ENCODE data around the gene PNLIPRP1. TPM values are rescaled to one million over a fixed set of nuclear protein-coding genes. Genes with fewer than 3 reads are reported as not detected.

Gene PNLIPRP1
- total and polyA plus RNA-seq, 4 donors, result 0.94 to 1.5 (median 1.2) TPM

DNA sequence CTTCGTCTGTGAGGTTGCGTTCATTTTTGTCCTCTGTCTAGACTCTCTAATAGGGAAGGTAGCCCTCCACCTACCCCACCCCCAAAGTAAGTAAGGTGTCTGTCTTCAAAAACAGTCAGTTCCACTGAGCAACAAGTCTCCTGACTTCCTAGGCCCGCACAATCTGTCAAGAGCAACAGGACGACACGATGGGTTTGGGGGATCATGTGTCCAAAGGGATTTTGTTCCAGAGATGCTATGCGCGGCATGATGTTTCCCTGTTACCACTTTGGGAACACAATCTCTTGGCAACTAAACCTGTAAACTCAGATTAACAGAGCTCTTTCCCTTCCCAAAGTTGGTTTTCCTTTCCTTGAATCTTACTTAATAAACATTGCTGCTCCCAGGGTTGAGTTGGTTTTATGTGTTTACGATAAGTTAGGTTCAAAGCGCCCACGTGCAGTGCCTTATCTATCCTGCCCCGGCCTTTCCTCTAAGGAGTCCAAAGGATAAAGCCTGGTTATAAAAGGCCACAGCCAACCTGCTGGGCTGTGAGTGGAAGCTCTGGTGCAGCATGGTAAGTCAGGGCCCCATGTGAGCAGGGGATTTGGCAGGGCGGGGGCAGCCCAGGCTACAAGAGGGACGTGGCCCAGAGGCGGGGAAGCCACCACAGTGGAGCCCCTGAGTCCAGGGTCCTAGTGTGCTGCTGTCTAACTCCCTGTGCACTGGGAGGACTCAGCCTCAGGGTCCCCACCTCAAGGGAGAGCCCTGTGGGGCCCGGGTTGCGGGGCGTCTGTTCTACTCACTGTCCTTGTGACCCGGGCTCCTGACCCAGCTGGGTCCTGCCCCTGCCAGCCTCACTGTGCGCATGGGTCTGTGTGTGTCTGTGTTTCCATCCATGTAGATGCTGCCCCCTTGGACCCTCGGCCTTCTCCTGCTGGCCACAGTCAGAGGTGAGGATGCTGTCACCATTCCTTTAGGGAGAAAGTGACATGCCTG lies 30.0 kb downstream of the PNLIPRP1 start, which contains the start of gene PNLIPRP2:
Gene PNLIPRP2 (plus strand): TSS at position 531 of the 978 bp plus-strand sequence.
- H3K36me3 ChIP-seq (ENCODE audit: control insufficient read depth in 1 of 2, insufficient read depth in 2 of 2, low read length in 1 of 2), result no peaks in the 10 kb centered on the region
- WGBS, 2 donors, result 80% methylated on average over 20 of the region's 20 CpGs
- H3K4me1 ChIP-seq (ENCODE audit: control insufficient read depth in 1 of 2, insufficient read depth in 2 of 2, low read length in 2 of 2), result no peaks in the 10 kb centered on the region
- no peaks in the 10 kb centered on the region for H3K9me3 ChIP-seq (ENCODE audit: control insufficient read depth, low read length)
- intact Hi-C loops (cut with DNase I), result no loop called here
- H3K4me3 ChIP-seq (ENCODE audit: low read length in 2 of 2), result no peak within 1 kb of the TSS
- no peak within 1 kb of the TSS for H3K27ac ChIP-seq (ENCODE audit: low read depth in 1 of 2, low read length in 2 of 2)
- DNase-seq (no peak), ATAC-seq (ENCODE audit: low FRiP score) (peak; percentile 25)
- no peaks in the 10 kb centered on the region for H3K27me3 ChIP-seq (ENCODE audit: control insufficient read depth in 1 of 2, insufficient read depth in 2 of 2, low read length in 1 of 2)

DNA sequence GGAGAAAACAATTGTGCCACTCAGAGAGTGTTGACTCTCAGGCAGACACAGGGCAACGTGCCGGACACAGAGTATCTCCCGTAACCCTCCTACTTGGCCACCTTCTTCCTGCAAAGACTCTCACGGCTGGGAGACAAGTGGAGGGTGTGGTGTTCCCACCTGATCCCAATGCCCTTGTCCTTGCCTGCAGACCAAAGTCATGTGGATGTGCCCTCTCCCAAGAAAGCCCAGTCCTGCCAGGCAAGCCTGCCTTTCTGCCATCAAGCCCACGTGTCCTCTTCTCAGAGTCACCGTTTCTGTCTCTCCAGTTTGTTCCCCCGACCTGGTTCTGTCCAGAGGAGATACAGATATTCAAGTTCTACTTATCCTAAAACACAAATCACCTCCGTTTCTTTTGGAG lies 30.7 kb downstream of the PNLIPRP1 start:
- Histone ChIP-seq H3K4me3 (ENCODE audit: low read length in 2 of 2) (no peak overlapping the region), H3K27ac (ENCODE audit: low read depth in 1 of 2, low read length in 2 of 2) (no peak overlapping the region), H3K36me3 (ENCODE audit: control insufficient read depth in 1 of 2, insufficient read depth in 2 of 2, low read length in 1 of 2) (no peaks in the 10 kb centered on the region), H3K27me3 (ENCODE audit: control insufficient read depth in 1 of 2, insufficient read depth in 2 of 2, low read length in 1 of 2) (no peaks in the 10 kb centered on the region), H3K9me3 (ENCODE audit: control insufficient read depth, low read length) (no peaks in the 10 kb centered on the region), H3K4me1 (ENCODE audit: control insufficient read depth in 1 of 2, insufficient read depth in 2 of 2, low read length in 2 of 2) (no peaks in the 10 kb centered on the region)
- ATAC-seq (ENCODE audit: low FRiP score) (no peak), DNase-seq (no peak)
- 81% methylated on average over 8 of the region's 8 CpGs for WGBS, 2 donors
- intact Hi-C loops (cut with DNase I), result no loop called here

DNA sequence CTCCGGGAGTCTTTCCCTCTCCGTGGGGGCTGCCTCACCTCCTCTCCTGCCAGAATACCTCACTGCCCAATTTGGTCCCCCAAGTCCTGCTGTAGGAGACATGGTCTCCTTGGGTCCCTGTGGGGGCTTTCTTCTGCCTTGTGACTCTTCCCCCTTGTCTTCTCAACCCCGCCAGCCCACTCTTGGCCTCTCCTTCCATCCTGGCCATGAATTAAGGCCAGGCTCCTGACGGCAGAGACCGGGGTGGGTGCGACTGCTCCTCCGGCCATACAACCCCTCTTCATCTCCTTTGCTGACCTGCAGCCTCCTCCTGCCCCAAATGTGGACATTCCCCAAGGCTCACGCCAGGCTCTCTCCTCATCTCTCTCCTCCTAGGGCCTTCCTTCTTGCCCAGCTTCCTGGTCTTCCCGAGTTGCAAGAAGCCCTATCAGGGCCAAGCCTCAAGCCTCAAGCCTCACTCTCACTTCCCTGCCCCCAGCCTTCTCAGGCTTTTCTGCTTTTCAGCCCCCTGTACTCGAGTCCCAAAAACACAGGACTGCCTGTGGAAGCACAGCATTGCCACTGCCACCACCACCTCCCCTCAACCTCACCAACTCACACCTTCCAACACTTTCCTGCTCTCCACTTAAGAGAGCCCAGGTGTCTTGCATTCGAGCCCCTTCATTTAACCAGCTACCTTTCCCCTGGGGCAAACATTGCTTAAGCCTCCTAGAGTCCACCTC lies 31.3 kb downstream of the PNLIPRP1 start:
- Histone ChIP-seq H3K4me1 (ENCODE audit: control insufficient read depth in 1 of 2, insufficient read depth in 2 of 2, low read length in 2 of 2) (no peaks in the 10 kb centered on the region), H3K4me3 (ENCODE audit: low read length in 2 of 2) (no peak overlapping the region), H3K27ac (ENCODE audit: low read depth in 1 of 2, low read length in 2 of 2) (no peak overlapping the region), H3K27me3 (ENCODE audit: control insufficient read depth in 1 of 2, insufficient read depth in 2 of 2, low read length in 1 of 2) (no peaks in the 10 kb centered on the region), H3K9me3 (ENCODE audit: control insufficient read depth, low read length) (no peaks in the 10 kb centered on the region), H3K36me3 (ENCODE audit: control insufficient read depth in 1 of 2, insufficient read depth in 2 of 2, low read length in 1 of 2) (no peaks in the 10 kb centered on the region)
- ATAC-seq (ENCODE audit: low FRiP score), result no peak
- 86 to 88% methylated on average over 11 of the region's 11 CpGs for WGBS, 2 donors
- DNase-seq, result no peak
- intact Hi-C loops (cut with DNase I), result no loop called here

DNA sequence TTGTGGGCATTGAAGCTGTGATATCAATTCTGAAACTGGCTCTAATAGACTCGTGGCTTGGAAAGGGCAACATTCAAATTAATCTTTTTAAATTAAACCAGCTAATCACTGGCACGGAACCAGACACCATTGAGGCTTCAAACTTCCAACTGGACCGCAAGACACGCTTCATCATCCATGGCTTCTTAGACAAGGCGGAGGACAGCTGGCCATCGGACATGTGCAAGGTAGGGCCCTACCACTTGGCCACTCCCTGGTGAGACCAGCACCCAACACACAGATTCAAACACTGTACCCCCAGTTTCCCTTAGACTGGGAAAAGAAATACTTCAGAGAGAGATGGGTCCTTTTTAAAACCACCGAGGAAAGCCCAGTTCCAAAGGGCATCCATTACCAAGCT lies 35.1 kb downstream of the PNLIPRP1 start:
- no peak overlapping the region for H3K4me3 ChIP-seq (ENCODE audit: low read length in 2 of 2)
- ATAC-seq (ENCODE audit: low FRiP score), result no peak
- H3K27ac ChIP-seq (ENCODE audit: low read depth in 1 of 2, low read length in 2 of 2), result no peak overlapping the region
- no peaks in the 10 kb centered on the region for H3K9me3 ChIP-seq (ENCODE audit: control insufficient read depth, low read length)
- 91% methylated on average over 7 of the region's 7 CpGs for WGBS, 2 donors
- no peak for DNase-seq
- H3K4me1 ChIP-seq (ENCODE audit: control insufficient read depth in 1 of 2, insufficient read depth in 2 of 2, low read length in 2 of 2), result no peaks in the 10 kb centered on the region
- intact Hi-C loops (cut with DNase I), result no loop called here
- H3K27me3 ChIP-seq (ENCODE audit: control insufficient read depth in 1 of 2, insufficient read depth in 2 of 2, low read length in 1 of 2), result no peaks in the 10 kb centered on the region
- H3K36me3 ChIP-seq (ENCODE audit: control insufficient read depth in 1 of 2, insufficient read depth in 2 of 2, low read length in 1 of 2), result no peaks in the 10 kb centered on the region

DNA sequence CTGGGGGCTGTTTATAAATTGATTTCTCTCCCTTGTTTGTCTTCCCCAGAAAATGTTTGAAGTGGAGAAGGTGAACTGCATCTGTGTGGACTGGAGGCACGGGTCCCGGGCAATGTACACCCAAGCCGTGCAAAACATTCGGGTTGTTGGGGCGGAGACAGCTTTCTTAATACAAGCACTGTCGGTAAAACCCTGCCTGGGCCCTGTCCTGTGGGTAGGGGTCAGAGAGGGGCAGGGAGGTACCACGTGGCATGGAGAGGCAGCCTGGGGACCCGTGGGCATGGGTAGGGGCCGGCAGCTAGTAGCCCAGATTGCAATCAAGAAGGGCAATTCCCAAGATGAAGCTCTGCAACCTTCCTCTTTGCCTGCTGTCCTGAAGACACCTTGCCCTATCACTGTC lies 36.1 kb downstream of the PNLIPRP1 start:
- Histone ChIP-seq H3K9me3 (ENCODE audit: control insufficient read depth, low read length) (no peaks in the 10 kb centered on the region), H3K4me1 (ENCODE audit: control insufficient read depth in 1 of 2, insufficient read depth in 2 of 2, low read length in 2 of 2) (no peaks in the 10 kb centered on the region), H3K4me3 (ENCODE audit: low read length in 2 of 2) (no peak overlapping the region), H3K36me3 (ENCODE audit: control insufficient read depth in 1 of 2, insufficient read depth in 2 of 2, low read length in 1 of 2) (no peaks in the 10 kb centered on the region), H3K27ac (ENCODE audit: low read depth in 1 of 2, low read length in 2 of 2) (no peak overlapping the region), H3K27me3 (ENCODE audit: control insufficient read depth in 1 of 2, insufficient read depth in 2 of 2, low read length in 1 of 2) (no peaks in the 10 kb centered on the region)
- no peak for DNase-seq
- no peak for ATAC-seq (ENCODE audit: low FRiP score)
- 73 to 75% methylated on average over 9 of the region's 9 CpGs for WGBS, 2 donors
- intact Hi-C loops (cut with DNase I), result no loop called here

DNA sequence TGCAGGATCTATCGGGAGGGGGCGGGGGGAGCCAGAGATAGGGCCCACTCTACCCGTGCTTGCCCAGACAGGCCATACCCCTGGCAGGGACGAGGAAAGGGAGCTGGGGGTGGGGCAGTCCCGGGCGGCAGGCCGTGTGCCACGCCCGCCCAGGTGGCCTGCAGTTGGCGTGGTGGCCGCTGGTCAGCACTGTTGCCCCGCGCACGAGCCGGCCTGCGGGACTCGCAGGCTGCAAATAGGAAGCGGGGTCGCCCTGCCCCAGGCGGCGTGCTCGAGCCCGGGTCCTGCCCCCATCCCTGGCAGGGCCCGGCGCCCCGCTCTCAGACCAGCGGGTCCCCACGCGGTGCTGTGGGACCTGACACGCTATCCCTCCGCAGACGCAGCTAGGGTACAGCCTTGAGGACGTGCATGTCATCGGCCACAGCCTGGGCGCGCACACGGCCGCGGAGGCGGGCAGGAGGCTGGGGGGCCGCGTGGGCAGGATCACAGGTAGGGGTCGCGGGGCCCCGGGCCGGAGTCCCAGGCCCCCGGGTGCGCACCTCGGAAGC lies 36.7 kb downstream of the PNLIPRP1 start:
- no peaks in the 10 kb centered on the region for H3K27me3 ChIP-seq (ENCODE audit: control insufficient read depth in 1 of 2, insufficient read depth in 2 of 2, low read length in 1 of 2)
- intact Hi-C loops (cut with DNase I), result no loop called here
- no peaks in the 10 kb centered on the region for H3K9me3 ChIP-seq (ENCODE audit: control insufficient read depth, low read length)
- DNase-seq (no peak), ATAC-seq (ENCODE audit: low FRiP score) (peak; percentile 45)
- H3K4me3 ChIP-seq (ENCODE audit: low read length in 2 of 2), result no peak overlapping the region
- 2 to 4% methylated on average over 39 to 49 of the region's 49 CpGs for WGBS, 2 donors
- H3K36me3 ChIP-seq (ENCODE audit: control insufficient read depth in 1 of 2, insufficient read depth in 2 of 2, low read length in 1 of 2), result no peaks in the 10 kb centered on the region
- H3K27ac ChIP-seq (ENCODE audit: low read depth in 1 of 2, low read length in 2 of 2), result no peak overlapping the region
- no peaks in the 10 kb centered on the region for H3K4me1 ChIP-seq (ENCODE audit: control insufficient read depth in 1 of 2, insufficient read depth in 2 of 2, low read length in 2 of 2)

DNA sequence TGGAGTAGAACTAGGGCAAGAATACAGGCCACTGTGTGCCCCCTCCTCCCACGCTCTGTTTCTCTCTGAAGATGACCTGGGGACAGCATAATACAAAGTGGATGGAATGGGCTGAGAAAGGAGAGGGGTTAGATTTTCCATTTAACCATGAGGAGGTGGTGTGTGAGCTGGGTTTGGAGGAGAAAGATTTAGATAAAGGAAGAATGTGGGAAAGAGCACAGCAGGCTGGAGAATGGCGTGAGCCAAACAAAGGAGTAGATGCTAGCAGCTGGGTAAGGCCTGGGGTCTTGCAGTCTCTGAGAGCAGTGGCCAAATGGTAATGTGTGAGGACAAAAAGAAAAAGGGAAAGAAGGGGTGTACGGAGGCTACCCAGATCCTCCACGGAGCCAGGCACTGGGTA lies 38.6 kb downstream of the PNLIPRP1 start:
- H3K9me3 ChIP-seq (ENCODE audit: control insufficient read depth, low read length), result no peaks in the 10 kb centered on the region
- ATAC-seq (ENCODE audit: low FRiP score) (no peak), DNase-seq (no peak)
- H3K36me3 ChIP-seq (ENCODE audit: control insufficient read depth in 1 of 2, insufficient read depth in 2 of 2, low read length in 1 of 2), result no peaks in the 10 kb centered on the region
- WGBS, 2 donors, result 75 to 80% methylated on average over 4 of the region's 4 CpGs
- no peak overlapping the region for H3K4me3 ChIP-seq (ENCODE audit: low read length in 2 of 2)
- H3K27me3 ChIP-seq (ENCODE audit: control insufficient read depth in 1 of 2, insufficient read depth in 2 of 2, low read length in 1 of 2), result no peaks in the 10 kb centered on the region
- no peaks in the 10 kb centered on the region for H3K4me1 ChIP-seq (ENCODE audit: control insufficient read depth in 1 of 2, insufficient read depth in 2 of 2, low read length in 2 of 2)
- intact Hi-C loops (cut with DNase I), result no loop called here
- H3K27ac ChIP-seq (ENCODE audit: low read depth in 1 of 2, low read length in 2 of 2), result no peak overlapping the region

DNA sequence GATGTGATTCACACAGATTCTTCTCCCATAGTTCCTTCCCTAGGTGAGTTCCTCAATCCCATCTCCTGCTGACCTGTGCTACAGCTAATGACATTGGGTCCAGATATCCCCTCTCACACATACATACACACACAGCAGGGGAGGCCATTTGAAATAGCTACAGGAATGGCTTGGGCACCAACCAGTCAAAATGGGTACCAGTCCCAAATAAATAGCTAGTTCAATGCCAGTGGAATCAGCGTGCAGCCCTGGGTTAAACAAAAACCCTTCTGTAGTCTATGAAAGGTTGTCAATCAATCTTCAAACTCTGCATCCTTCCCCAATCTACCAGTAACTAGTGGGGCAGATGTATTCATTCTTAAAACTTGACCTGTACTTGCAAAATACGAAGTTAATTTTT lies 39.3 kb downstream of the PNLIPRP1 start:
- intact Hi-C loops (cut with DNase I), result no loop called here
- no peaks in the 10 kb centered on the region for H3K36me3 ChIP-seq (ENCODE audit: control insufficient read depth in 1 of 2, insufficient read depth in 2 of 2, low read length in 1 of 2)
- 43 to 54% methylated on average over 2 of the region's 2 CpGs for WGBS, 2 donors
- ATAC-seq (ENCODE audit: low FRiP score) (no peak), DNase-seq (no peak)
- no peaks in the 10 kb centered on the region for H3K9me3 ChIP-seq (ENCODE audit: control insufficient read depth, low read length)
- no peak overlapping the region for H3K4me3 ChIP-seq (ENCODE audit: low read length in 2 of 2)
- no peak overlapping the region for H3K27ac ChIP-seq (ENCODE audit: low read depth in 1 of 2, low read length in 2 of 2)
- H3K27me3 ChIP-seq (ENCODE audit: control insufficient read depth in 1 of 2, insufficient read depth in 2 of 2, low read length in 1 of 2), result no peaks in the 10 kb centered on the region
- no peaks in the 10 kb centered on the region for H3K4me1 ChIP-seq (ENCODE audit: control insufficient read depth in 1 of 2, insufficient read depth in 2 of 2, low read length in 2 of 2)

Measured in aorta (tissue), 5 donors.